MM.1S (cell line): Measurements from ENCODE around the gene MAGI2.

Experiments
- DNase-seq: peaks from one replicate; pipeline ENCODE4 v3.0.0-alpha.2; 2015
- H2AFZ ChIP-seq: fragments of 300-600 bp; sonication (generic); 2 replicates; pipeline ENCODE4 v1.6.0; 2016; ENCODE audit warnings: antibody characterized with exemption, low read length
- H3F3A ChIP-seq: fragments of 300-600 bp; sonication (generic); 2 replicates; pipeline ENCODE4 v1.6.1; 2016; ENCODE audit warnings: mild to moderate bottlenecking, antibody characterized with exemption, low read length, moderate library complexity, mixed read lengths; ENCODE audit not compliant: insufficient read depth
- H3K27ac ChIP-seq: fragments of 300-600 bp; sonication (generic); 2 replicates; pipeline ENCODE4 v1.5.1; 2016; ENCODE audit warnings: mild to moderate bottlenecking, low read length
- H3K27me3 ChIP-seq: fragments of 300-600 bp; sonication (generic); replicated peaks from 2 replicates; pipeline ENCODE4 v1.6.0; 2016; ENCODE audit warnings: low read length; ENCODE audit not compliant: insufficient read depth
- H3K36me3 ChIP-seq: fragments of 300-600 bp; sonication (generic); replicated peaks from 2 replicates; pipeline ENCODE4 v1.6.1; 2016; ENCODE audit warnings: mild to moderate bottlenecking, low read length, mixed read lengths; ENCODE audit not compliant: insufficient read depth
- H3K4me1 ChIP-seq: fragments of 300-600 bp; sonication (generic); 2 replicates; pipeline ENCODE4 v1.6.1; 2016; ENCODE audit warnings: low read length, mixed read lengths
- H3K4me2 ChIP-seq: fragments of 300-600 bp; sonication (generic); 2 replicates; pipeline ENCODE4 v1.6.0; 2016; ENCODE audit warnings: low read depth, low read length
- H3K4me3 ChIP-seq: fragments of 300-600 bp; sonication (generic); 2 replicates; pipeline ENCODE4 v1.5.1; 2016; ENCODE audit warnings: low read length, mixed read lengths
- H3K79me2 ChIP-seq: fragments of 300-600 bp; sonication (generic); 2 replicates; pipeline ENCODE4 v1.6.1; 2016; ENCODE audit warnings: mixed run types, low read length, mixed read lengths
- H3K9ac ChIP-seq: fragments of 300-600 bp; sonication (generic); 2 replicates; pipeline ENCODE4 v1.6.1; 2016; ENCODE audit warnings: low read length, mixed read lengths
- H3K9me2 ChIP-seq: fragments of 300-600 bp; sonication (generic); replicated peaks from 2 replicates; pipeline ENCODE4 v1.6.1; 2016; ENCODE audit warnings: mild to moderate bottlenecking, low read length, mixed read lengths; ENCODE audit not compliant: insufficient read depth
- H3K9me3 ChIP-seq: fragments of 300-600 bp; sonication (generic); replicated peaks from 2 replicates; pipeline ENCODE4 v1.6.1; 2016; ENCODE audit warnings: mild to moderate bottlenecking, low read length, mixed read lengths; ENCODE audit not compliant: insufficient read depth
- H4K20me1 ChIP-seq: fragments of 300-600 bp; sonication (generic); 2 replicates; pipeline ENCODE4 v1.6.1; 2016; ENCODE audit warnings: mild to moderate bottlenecking, low read length, moderate library complexity, mixed read lengths; ENCODE audit not compliant: insufficient read depth
- CTCF ChIP-seq: fragments of 300-600 bp; sonication (generic); IDR thresholded peaks from 2 replicates; pipeline ENCODE4 v1.5.1; 2016; ENCODE audit warnings: antibody characterized with exemption, low read length, mixed read lengths
- EZH2 ChIP-seq: fragments of 300-600 bp; sonication (generic); optimal IDR thresholded peaks from 2 replicates; pipeline ENCODE3; 2017; ENCODE audit warnings: low read depth, mild to moderate bottlenecking, antibody characterized with exemption, low read length, mixed read lengths
- EZH2phosphoT487 ChIP-seq: fragments of 300-600 bp; sonication (generic); IDR thresholded peaks from 2 replicates; pipeline ENCODE4 v1.6.1; 2018; ENCODE audit warnings: antibody characterized with exemption, low read length

Gene MAGI2

GRCh38 chr7:79051915-79052314, 401.6 kb downstream of the MAGI2 start:
- Histone ChIP-seq H2AFZ (no peak overlapping the region), H3F3A (no peaks in the 10 kb centered on the region), H3K36me3 (no peaks in the 10 kb centered on the region), H3K4me2 (no peak overlapping the region), H3K27ac (no peak overlapping the region), H3K9ac (no peak overlapping the region), H3K9me3 (no peaks in the 10 kb centered on the region), H3K4me1 (no peaks in the 10 kb centered on the region), H3K79me2 (no peaks in the 10 kb centered on the region), H3K9me2 (no peaks in the 10 kb centered on the region), H3K27me3 (no peaks in the 10 kb centered on the region), H3K4me3 (no peak overlapping the region), H4K20me1 (no peaks in the 10 kb centered on the region)
- TF ChIP-seq EZH2 (no peak), CTCF (no peak), EZH2phosphoT487 (no peak)
- DNase-seq = no peak

GRCh38 chr7:79050603-79051002, 402.9 kb downstream of the MAGI2 start:
- no peak overlapping the region for H3K4me3 ChIP-seq
- no peak overlapping the region for H3K9ac ChIP-seq
- no peak overlapping the region for H3K4me2 ChIP-seq
- no peaks in the 10 kb centered on the region for H3K9me2 ChIP-seq
- H3K36me3 ChIP-seq = no peaks in the 10 kb centered on the region
- H4K20me1 ChIP-seq = no peaks in the 10 kb centered on the region
- H3K9me3 ChIP-seq = no peaks in the 10 kb centered on the region
- no peaks in the 10 kb centered on the region for H3K4me1 ChIP-seq
- no peak for DNase-seq
- H3K79me2 ChIP-seq = no peaks in the 10 kb centered on the region
- no peaks in the 10 kb centered on the region for H3F3A ChIP-seq
- no peak for TF ChIP-seq EZH2
- no peak for TF ChIP-seq CTCF
- no peak for TF ChIP-seq EZH2phosphoT487
- no peak overlapping the region for H3K27ac ChIP-seq
- H2AFZ ChIP-seq = no peak overlapping the region
- H3K27me3 ChIP-seq = no peaks in the 10 kb centered on the region

GRCh38 chr7:79046061-79046460, 407.4 kb downstream of the MAGI2 start:
- no peaks in the 10 kb centered on the region for H3K9me3 ChIP-seq
- no peak overlapping the region for H3K4me2 ChIP-seq
- H3K4me1 ChIP-seq = no peaks in the 10 kb centered on the region
- H3K9ac ChIP-seq = no peak overlapping the region
- H3K4me3 ChIP-seq = no peak overlapping the region
- H3K79me2 ChIP-seq = no peaks in the 10 kb centered on the region
- H2AFZ ChIP-seq = no peak overlapping the region
- no peaks in the 10 kb centered on the region for H3K36me3 ChIP-seq
- H3F3A ChIP-seq = no peaks in the 10 kb centered on the region
- no peaks in the 10 kb centered on the region; the same call in 1 of the 2 replicates for H3K9me2 ChIP-seq
- TF ChIP-seq CTCF = no peak
- no peak for TF ChIP-seq EZH2phosphoT487
- no peak for TF ChIP-seq EZH2
- H3K27me3 ChIP-seq = no peaks in the 10 kb centered on the region
- H3K27ac ChIP-seq = no peak overlapping the region
- DNase-seq = no peak
- H4K20me1 ChIP-seq = no peaks in the 10 kb centered on the region

GRCh38 chr7:79037001-79037400, 416.5 kb downstream of the MAGI2 start:
- Histone ChIP-seq H4K20me1 (no peaks in the 10 kb centered on the region), H3K36me3 (no peaks in the 10 kb centered on the region), H3K4me3 (no peak overlapping the region), H3F3A (no peaks in the 10 kb centered on the region), H3K9ac (no peak overlapping the region), H2AFZ (no peak overlapping the region), H3K27me3 (no peaks in the 10 kb centered on the region), H3K4me1 (no peaks in the 10 kb centered on the region), H3K79me2 (no peaks in the 10 kb centered on the region), H3K4me2 (no peak overlapping the region), H3K27ac (no peak overlapping the region), H3K9me2 (no peaks in the 10 kb centered on the region; the same call in 1 of the 2 replicates), H3K9me3 (no peaks in the 10 kb centered on the region)
- DNase-seq = no peak
- TF ChIP-seq EZH2phosphoT487 = no peak
- no peak for TF ChIP-seq EZH2
- TF ChIP-seq CTCF = no peak
